ENCODE data around the gene SLC6A1.

The SLC6A1 gene

GRCh38 chr3:10992017-10992942 lies at the start of gene SLC6A1:
Gene SLC6A1, plus strand, starts transcription at chr3:10992748. Its CDS starts 24,464 bp downstream, at chr3:11017212.
- no peak for DNase-seq (ENCODE audit: low read depth in 2 of 2)

- DNase-seq (ENCODE audit: low read depth in 2 of 2), result no peak
Observed at GRCh38 chr3:10944866-10945265, 47.7 kb upstream of the SLC6A1 start.

GRCh38 chr3:10945683-10946287 lies 46.8 kb upstream of the SLC6A1 start:
- no peak for DNase-seq (ENCODE audit: low read depth in 2 of 2)

- DNase-seq (ENCODE audit: low read depth in 2 of 2), result no peak
Observed at GRCh38 chr3:10946526-10946925, 46.0 kb upstream of the SLC6A1 start.

- no peak for DNase-seq (ENCODE audit: low read depth in 2 of 2)
Observed at GRCh38 chr3:10948326-10948725, 44.2 kb upstream of the SLC6A1 start.

GRCh38 chr3:10949197-10949596 lies 43.4 kb upstream of the SLC6A1 start:
- no peak for DNase-seq (ENCODE audit: low read depth in 2 of 2)

- DNase-seq (ENCODE audit: low read depth in 2 of 2), result peak; percentile 11 to 19
Observed at GRCh38 chr3:10950476-10951294, 41.9 kb upstream of the SLC6A1 start.

GRCh38 chr3:10951295-10951926 lies 41.1 kb upstream of the SLC6A1 start:
- DNase-seq (ENCODE audit: low read depth in 2 of 2), result no peak

GRCh38 chr3:10952525-10952924 lies 40.0 kb upstream of the SLC6A1 start:
- no peak for DNase-seq (ENCODE audit: low read depth in 2 of 2)

- no peak for DNase-seq (ENCODE audit: low read depth in 2 of 2)
Observed at GRCh38 chr3:10954740-10955139, 37.8 kb upstream of the SLC6A1 start.

GRCh38 chr3:10955711-10956453 lies 36.7 kb upstream of the SLC6A1 start:
- no peak for DNase-seq (ENCODE audit: low read depth in 2 of 2)

GRCh38 chr3:10956531-10956930 lies 36.0 kb upstream of the SLC6A1 start:
- no peak for DNase-seq (ENCODE audit: low read depth in 2 of 2)

- DNase-seq (ENCODE audit: low read depth in 2 of 2), result no peak
Observed at GRCh38 chr3:10956986-10957385, 35.6 kb upstream of the SLC6A1 start.

GRCh38 chr3:10957976-10958749 lies 34.4 kb upstream of the SLC6A1 start:
- no peak for DNase-seq (ENCODE audit: low read depth in 2 of 2)

GRCh38 chr3:10960255-10960654 lies 32.3 kb upstream of the SLC6A1 start:
- no peak for DNase-seq (ENCODE audit: low read depth in 2 of 2)

- no peak for DNase-seq (ENCODE audit: low read depth in 2 of 2)
Observed at GRCh38 chr3:10961921-10962320, 30.6 kb upstream of the SLC6A1 start.

- DNase-seq (ENCODE audit: low read depth in 2 of 2), result no peak
Observed at GRCh38 chr3:10962481-10963036, 30.0 kb upstream of the SLC6A1 start.

GRCh38 chr3:10964537-10965167 lies 27.9 kb upstream of the SLC6A1 start:
- DNase-seq (ENCODE audit: low read depth in 2 of 2), result no peak

- DNase-seq (ENCODE audit: low read depth in 2 of 2), result no peak
Observed at GRCh38 chr3:10968401-10968800, 24.1 kb upstream of the SLC6A1 start.
